Stomach (tissue), 4 donors: ENCODE measurements around the gene FRMD8.

Source experiments
- CTCF ChIP-seq, 7 experiments: fragments of 450-650 bp in 4 of 7; fragments of 200-600 bp in 3 of 7; sonication (generic) in 3 of 7; IDR thresholded peaks; one replicate each; pipeline ENCODE4 v1.5.1; 2016 to 2019; ENCODE audit warnings: antibody characterized with exemption in 7 of 7, control low read depth in 2 of 7, mild to moderate bottlenecking in 1 of 7
- EP300 ChIP-seq: sonication (generic); formaldehyde crosslinking; IDR thresholded peaks from one replicate; pipeline ENCODE4 v1.6.1; 2017; ENCODE audit warnings: antibody characterized with exemption
- POLR2A ChIP-seq, 4 donors: fragments of 450-650 bp; IDR thresholded peaks; one replicate each; pipeline ENCODE4 v1.6.1; 2016; ENCODE audit warnings: antibody characterized with exemption in 4 of 4, control low read depth in 2 of 4, mild to moderate bottlenecking in 1 of 4, moderate library complexity in 1 of 4

- TF ChIP-seq EP300 (no peak), CTCF (IDR thresholded peaks at IDR 0.05) (no peak), POLR2A (IDR thresholded peaks at IDR 0.05) (no peak)
Observed at GRCh38 chr11:65353900-65354264, 32.6 kb upstream of the FRMD8 start.
